Endothelial cell of umbilical vein (primary cell): ENCODE results near the gene SLC9A3. TPM values are rescaled to one million over a fixed set of nuclear protein-coding genes. Genes with fewer than 3 reads are reported as not detected.

ENCODE experiments used
- BruUV-seq: library from RNA; stranded (reverse); fragments of 400-500 nt; replicated peaks from 2 replicates; lab custom pipeline; 2021; lab: Mats Ljungman, UMichigan
- CTCF ChIA-PET: fragments of 300-600, 350-600 bp; sonication (Branson Sonifier 250); formaldehyde crosslinking; loops from one replicate; lab custom pipeline; 2021; ENCODE audit warnings: antibody characterized with exemption, inconsistent platforms; lab: Charles Lee
- POLR2A ChIA-PET: fragments of 300-600, 350-600 bp; sonication (Branson Sonifier 250); formaldehyde crosslinking; loops from one replicate; lab custom pipeline; 2021; ENCODE audit warnings: antibody characterized with exemption, inconsistent platforms; lab: Charles Lee
- DNase-seq: peaks from one replicate; pipeline ENCODE4 v3.0.0-alpha.2; 2011; ENCODE audit warnings: low read depth, low spot score
- FAIRE-seq: peaks from 2 replicates; lab custom pipeline; 2011; peaks lifted over from hg19 to GRCh38; lab: Jason Lieb, UNC
- H2AFZ ChIP-seq: 2 replicates; pipeline ENCODE4 v1.6.0; 2012; ENCODE audit warnings: low read depth, low read length, control low read depth, inconsistent platforms
- H3K27ac ChIP-seq: 2 replicates; pipeline ENCODE4 v1.5.1; 2011; ENCODE audit warnings: low read depth, mild to moderate bottlenecking, control low read depth, low read length, moderate library complexity; ENCODE audit not compliant: insufficient read depth
- H3K27me3 ChIP-seq, 2 experiments: 2 replicates each; pipeline versions ENCODE4 v1.6.0 to v1.6.1; 2011; ENCODE audit warnings: low read length in 2 of 2, mixed read lengths in 1 of 2; ENCODE audit not compliant: control insufficient read depth in 2 of 2, insufficient read depth in 2 of 2
- H3K36me3 ChIP-seq, 2 experiments: 2 replicates in 1 of 2; 3 replicates in 1 of 2; pipeline ENCODE4 v1.5.1; 2011; ENCODE audit warnings: low read length in 2 of 2, mild to moderate bottlenecking in 1 of 2, moderate library complexity in 1 of 2; ENCODE audit not compliant: control insufficient read depth in 2 of 2, insufficient read depth in 2 of 2; ENCODE audit errors: extremely low read depth in 1 of 2
- H3K4me1 ChIP-seq: 3 replicates; pipeline ENCODE4 v1.5.1; 2011; ENCODE audit warnings: mild to moderate bottlenecking, low read length; ENCODE audit not compliant: control insufficient read depth, insufficient read depth; ENCODE audit errors: extremely low read depth
- H3K4me2 ChIP-seq: 2 replicates; pipeline ENCODE4 v1.6.1; 2011; ENCODE audit warnings: low read length, control low read depth, mixed read lengths; ENCODE audit not compliant: insufficient read depth
- H3K4me3 ChIP-seq, 3 experiments: fragments of 200-600 bp in 1 of 3; sonication (generic), shearing (Covaris generic) in 1 of 3; replicated peaks in 1 of 3; 2 replicates each; pipeline ENCODE4 v1.5.1; 2011 to 2016; ENCODE audit warnings: control low read depth in 3 of 3, low read length in 3 of 3, mild to moderate bottlenecking in 2 of 3, inconsistent platforms in 1 of 3, low read depth in 1 of 3, moderate library complexity in 1 of 3; ENCODE audit not compliant: insufficient read depth in 1 of 3
- H3K79me2 ChIP-seq: 2 replicates; pipeline ENCODE4 v1.6.0; 2012; ENCODE audit warnings: low read length, inconsistent platforms; ENCODE audit not compliant: control insufficient read depth, insufficient read depth
- H3K9ac ChIP-seq: replicated peaks from 2 replicates; pipeline ENCODE3; 2011; ENCODE audit warnings: low read length, control low read depth; ENCODE audit not compliant: insufficient read depth; ENCODE audit errors: extremely low read depth
- H3K9me1 ChIP-seq: replicated peaks from 3 replicates; pipeline ENCODE4 v1.6.0; 2011; ENCODE audit warnings: mild to moderate bottlenecking, low read length; ENCODE audit not compliant: control insufficient read depth, insufficient read depth; ENCODE audit errors: extremely low read depth
- H3K9me3 ChIP-seq: replicated peaks from 2 replicates; pipeline ENCODE4 v1.5.1; 2012; ENCODE audit warnings: low read length, inconsistent platforms; ENCODE audit not compliant: control insufficient read depth, insufficient read depth
- H4K20me1 ChIP-seq: replicated peaks from 2 replicates; pipeline ENCODE3; 2011; ENCODE audit warnings: mild to moderate bottlenecking, low read length; ENCODE audit not compliant: control insufficient read depth, insufficient read depth; ENCODE audit errors: extremely low read depth
- EZH2 ChIP-seq: IDR thresholded peaks from 2 replicates; pipeline ENCODE4 v1.6.1; 2012; ENCODE audit warnings: borderline replicate concordance, low read depth, mild to moderate bottlenecking, moderate library complexity, low read length, inconsistent platforms; ENCODE audit not compliant: severe bottlenecking
- GATA2 ChIP-seq: IDR thresholded peaks from 2 replicates; pipeline ENCODE4 v1.7.0; 2011; ENCODE audit warnings: low read depth, mild to moderate bottlenecking, moderate library complexity, mixed read lengths, low read length; ENCODE audit not compliant: insufficient read length, insufficient read depth
- JUN ChIP-seq: IDR thresholded peaks from 2 replicates; pipeline ENCODE4 v1.6.1; 2011; ENCODE audit warnings: borderline replicate concordance, low read depth; ENCODE audit not compliant: insufficient read length, insufficient read depth
- MAX ChIP-seq: IDR thresholded peaks from 2 replicates; pipeline ENCODE4 v1.6.1; 2011; ENCODE audit not compliant: insufficient read depth, insufficient read length
- POLR2A ChIP-seq: IDR thresholded peaks from 2 replicates; pipeline ENCODE4 v1.6.1; 2012; ENCODE audit warnings: low read depth, mild to moderate bottlenecking, control low read depth, low read length
- POLR2AphosphoS5 ChIP-seq: IDR thresholded peaks from 2 replicates; pipeline ENCODE4 v1.6.1; 2012; ENCODE audit warnings: low read depth, mild to moderate bottlenecking, control low read depth, low read length, moderate library complexity; ENCODE audit not compliant: insufficient read depth
- dilution Hi-C: fragments of 300-500 bp; cut with MboI; formaldehyde crosslinking; loops from one replicate; pipeline ENCODE4 v1.15.0; 2019; ENCODE audit warnings: low sequenced_read_pairs; ENCODE audit not compliant: extremely low pct_ligation_motif_present
- intact Hi-C: fragments of 100-400 bp; cut with micrococcal nuclease; formaldehyde crosslinking; loops from one replicate; pipeline ENCODE4 v1.10.0; 2022
- polyA plus RNA-seq, 4 experiments: library from polyadenylated mRNA; depleted of rRNA in 3 of 4; stranded (reverse) in 3 of 4; unstranded in 1 of 4; fragments of >200 nt; gene quantifications; 2 replicates each; pipeline versions ENCODE4 v1.2.1 to v1.2.3, GENCODE V29; 2011 to 2012; ENCODE audit warnings: missing spikeins in 1 of 4
- total RNA-seq: library from RNA; stranded (reverse); gene quantifications from 2 replicates; pipeline ENCODE4 v1.2.3, GENCODE V29; 2021

The SLC9A3 gene
- total and polyA plus RNA-seq, 2 donors (not counting 3 experiments of a cell fraction or from before 2014, with no cell fraction given): 0.79 to 0.82 TPM

GRCh38 chr5:530001-530955 lies 6.0 kb upstream of the SLC9A3 start:
- Histone ChIP-seq H3K27me3 (peaks cover 35 to 42% of the 10 kb centered on the region in 2 experiments), H3K4me3 (no peak overlapping the region), H3K4me1 (no peaks in the 10 kb centered on the region), H4K20me1 (no peaks in the 10 kb centered on the region), H3K9ac (no peak overlapping the region), H2AFZ (no peak overlapping the region), H3K36me3 (no peaks in the 10 kb centered on the region), H3K9me3 (no peaks in the 10 kb centered on the region), H3K4me2 (no peak overlapping the region), H3K27ac (no peak overlapping the region), H3K79me2 (no peaks in the 10 kb centered on the region), H3K9me1 (no peaks in the 10 kb centered on the region)
- CTCF ChIA-PET: interaction anchor here (0.8 kb wide), 1 partner anchor 19 kb away, joined by 3 read pairs; no protein-coding TSS in a partner anchor
- FAIRE-seq: no peak
- DNase-seq: no peak
- intact Hi-C loops: no loop called here
- TF ChIP-seq JUN: no peak
- no peak for TF ChIP-seq POLR2A
- no peak for TF ChIP-seq GATA2
- no peak for TF ChIP-seq MAX
- no peak for TF ChIP-seq POLR2AphosphoS5
- TF ChIP-seq EZH2: no peak
- POLR2A ChIA-PET: no interaction called here
- no TSS peak for BruUV-seq
- dilution Hi-C loops: no loop called here
